Ovary (tissue), 3 donors: ENCODE data around the gene HDHD5.

Experiments
- POLR2A ChIP-seq: fragments of 450-650 bp; IDR thresholded peaks from one replicate; pipeline ENCODE4 v1.6.1; 2017; ENCODE audit warnings: antibody characterized with exemption, mild to moderate bottlenecking, moderate library complexity
- TF ChIP-seq, protein P1 (sequence below), 3 donors: fragments of 450-650 bp in 2 of 3; fragments of 200-600 bp in 1 of 3; IDR thresholded peaks; one replicate each; pipeline versions ENCODE4 v1.5.1 to v1.8.0; 2016 to 2022; ENCODE audit warnings: antibody characterized with exemption in 3 of 3, mild to moderate bottlenecking in 1 of 3
- donor health status: DM: no; HTN: no; CAD: no.

DNA sequence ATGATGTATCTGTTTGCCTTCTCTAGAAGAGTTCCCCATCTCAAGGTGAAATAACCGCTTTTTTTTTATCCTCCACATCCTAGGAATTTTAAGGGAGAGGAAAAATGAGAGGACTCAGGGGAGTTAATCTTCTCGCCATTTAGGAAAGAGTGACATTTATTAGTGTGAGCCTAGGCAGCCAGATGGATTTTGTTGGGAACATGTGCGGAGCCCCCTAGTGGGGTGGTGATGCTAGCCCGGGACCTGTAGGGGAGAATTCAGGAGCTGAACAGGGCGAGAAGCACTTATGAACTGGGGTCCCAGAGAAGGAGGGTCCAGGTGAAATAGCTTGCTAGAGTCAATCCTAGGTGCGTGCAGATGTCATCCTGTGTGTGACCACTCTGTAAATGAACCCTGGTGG lies 63.5 kb downstream of the HDHD5 start:
- TF ChIP-seq, protein P1, sequence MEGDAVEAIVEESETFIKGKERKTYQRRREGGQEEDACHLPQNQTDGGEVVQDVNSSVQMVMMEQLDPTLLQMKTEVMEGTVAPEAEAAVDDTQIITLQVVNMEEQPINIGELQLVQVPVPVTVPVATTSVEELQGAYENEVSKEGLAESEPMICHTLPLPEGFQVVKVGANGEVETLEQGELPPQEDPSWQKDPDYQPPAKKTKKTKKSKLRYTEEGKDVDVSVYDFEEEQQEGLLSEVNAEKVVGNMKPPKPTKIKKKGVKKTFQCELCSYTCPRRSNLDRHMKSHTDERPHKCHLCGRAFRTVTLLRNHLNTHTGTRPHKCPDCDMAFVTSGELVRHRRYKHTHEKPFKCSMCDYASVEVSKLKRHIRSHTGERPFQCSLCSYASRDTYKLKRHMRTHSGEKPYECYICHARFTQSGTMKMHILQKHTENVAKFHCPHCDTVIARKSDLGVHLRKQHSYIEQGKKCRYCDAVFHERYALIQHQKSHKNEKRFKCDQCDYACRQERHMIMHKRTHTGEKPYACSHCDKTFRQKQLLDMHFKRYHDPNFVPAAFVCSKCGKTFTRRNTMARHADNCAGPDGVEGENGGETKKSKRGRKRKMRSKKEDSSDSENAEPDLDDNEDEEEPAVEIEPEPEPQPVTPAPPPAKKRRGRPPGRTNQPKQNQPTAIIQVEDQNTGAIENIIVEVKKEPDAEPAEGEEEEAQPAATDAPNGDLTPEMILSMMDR (IDR thresholded peaks at IDR 0.05): no peak
- TF ChIP-seq POLR2A: no peak
